ENCODE results near the gene UCKL1. TPM values are rescaled to one million over a fixed set of nuclear protein-coding genes. Genes with fewer than 3 reads are reported as not detected.
"Not testable (repeated sequence)": the region's sequence is repeated elsewhere in the genome, so short reads cannot be mapped to it uniquely, and the experiment has no call there.

The UCKL1 gene
- total RNA-seq, 2 donors from 2014 or later: 20.8 to 22.0 TPM

DNA sequence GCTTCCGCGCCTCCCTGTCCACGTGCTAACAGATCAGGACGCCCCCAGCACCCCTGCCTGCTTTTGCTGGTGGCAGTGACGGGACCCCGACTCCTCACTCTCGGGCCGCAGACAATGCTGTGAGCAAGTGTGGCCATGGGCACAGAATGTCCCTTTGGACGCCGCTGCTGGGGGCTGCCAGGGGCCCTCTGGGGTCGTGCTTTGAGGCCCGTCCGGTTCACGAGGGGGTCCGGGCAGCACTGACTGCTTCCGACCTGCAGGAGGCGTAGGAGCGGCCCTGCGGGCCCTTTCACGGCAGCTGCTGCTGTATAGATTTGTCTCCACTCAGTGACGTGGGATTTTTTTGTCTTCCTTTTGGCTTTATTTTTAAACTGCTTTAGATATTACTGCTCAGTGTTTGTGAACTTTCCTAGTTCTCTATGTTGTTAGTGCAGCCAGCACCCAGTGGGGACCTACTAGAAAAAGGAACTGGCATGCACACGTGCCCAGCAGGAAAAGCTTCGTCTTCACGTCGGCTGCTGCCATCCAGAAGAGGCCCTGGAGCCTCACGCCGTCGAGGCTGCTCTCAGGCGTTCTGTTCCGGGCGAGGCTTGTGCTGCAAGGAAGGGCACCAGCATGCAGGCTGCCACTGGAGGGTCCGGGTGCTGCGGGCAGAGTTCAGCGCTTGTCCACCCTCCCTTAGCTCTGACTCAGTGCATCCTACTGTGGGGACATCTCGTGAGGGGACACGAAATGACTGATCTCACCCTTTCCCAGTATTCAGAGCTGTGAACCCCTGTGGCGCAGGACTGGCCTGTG is 21.7 kb downstream of the UCKL1 start:
- intact Hi-C loops (cut with DNase I): no loop called here
- no peak for DNase-seq (ENCODE audit: low spot score)

DNA sequence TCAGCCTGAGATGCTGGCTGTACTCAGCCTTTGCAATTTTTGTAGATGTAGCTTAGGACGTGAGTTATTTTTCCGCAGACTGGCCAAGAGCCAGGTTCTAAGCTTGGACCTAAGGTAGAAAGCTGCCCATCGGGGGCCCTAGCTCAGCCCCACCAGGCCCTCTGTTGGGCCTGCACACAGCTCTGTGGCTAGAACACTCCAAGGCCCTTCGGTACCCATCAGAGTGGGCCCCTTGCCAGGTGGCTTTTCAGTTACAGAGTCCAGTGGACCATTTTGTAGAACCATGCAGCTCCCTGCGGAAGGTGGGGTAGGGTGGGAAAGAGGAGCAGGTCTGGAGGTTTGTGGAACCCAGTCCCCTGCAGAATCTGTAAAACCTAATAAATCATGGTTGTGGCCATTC is 22.6 kb downstream of the UCKL1 start:
- intact Hi-C loops (cut with DNase I): no loop called here

GRCh38 chr20:63932606-63933160 is 23.5 kb downstream of the UCKL1 start:
- intact Hi-C loops (cut with DNase I): no loop called here
- no peak for DNase-seq (ENCODE audit: low spot score)

More for the DNA sequence above, 22.6 kb downstream of the UCKL1 start:
- no peak for DNase-seq (ENCODE audit: low spot score)

GRCh38 chr20:63931735-63932134 is 24.5 kb downstream of the UCKL1 start:
- no peak for DNase-seq (ENCODE audit: low spot score)
- intact Hi-C loops (cut with DNase I): no loop called here

DNA sequence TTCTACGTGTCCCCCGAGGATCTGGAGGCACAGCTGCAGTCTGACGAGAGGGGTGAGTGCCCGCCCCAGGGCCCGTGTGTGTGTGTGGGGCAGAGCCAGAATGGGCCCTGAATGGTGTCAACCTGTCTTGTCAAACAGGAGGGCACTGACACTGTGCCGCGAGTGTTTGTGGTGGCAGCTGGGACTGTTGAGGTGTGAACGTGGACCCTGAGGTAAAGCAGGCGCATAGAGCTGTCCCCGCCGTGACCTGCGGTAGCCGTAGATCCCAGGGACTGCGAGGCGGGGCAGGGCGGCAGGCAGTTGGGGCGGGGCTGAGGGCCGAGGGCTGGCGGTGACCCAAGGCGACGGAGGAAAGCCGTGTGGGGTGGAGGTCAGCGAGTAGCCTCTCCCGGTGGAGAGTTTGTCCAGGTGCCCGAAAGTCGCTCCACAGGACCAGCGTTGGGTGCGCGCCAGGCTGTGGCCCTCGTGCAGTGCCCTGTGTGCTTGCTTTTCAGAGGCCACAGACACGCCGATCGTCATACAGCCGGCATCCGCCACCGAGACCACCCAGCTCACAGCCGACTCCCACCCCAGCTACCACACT is 25.2 kb downstream of the UCKL1 start:
- no peak for DNase-seq (ENCODE audit: low spot score)
- intact Hi-C loops (cut with DNase I): no loop called here

GRCh38 chr20:63929473-63929883 is 26.7 kb downstream of the UCKL1 start:
- DNase-seq (ENCODE audit: low spot score); intact Hi-C loops (cut with DNase I): not testable (repeated sequence)

DNA sequence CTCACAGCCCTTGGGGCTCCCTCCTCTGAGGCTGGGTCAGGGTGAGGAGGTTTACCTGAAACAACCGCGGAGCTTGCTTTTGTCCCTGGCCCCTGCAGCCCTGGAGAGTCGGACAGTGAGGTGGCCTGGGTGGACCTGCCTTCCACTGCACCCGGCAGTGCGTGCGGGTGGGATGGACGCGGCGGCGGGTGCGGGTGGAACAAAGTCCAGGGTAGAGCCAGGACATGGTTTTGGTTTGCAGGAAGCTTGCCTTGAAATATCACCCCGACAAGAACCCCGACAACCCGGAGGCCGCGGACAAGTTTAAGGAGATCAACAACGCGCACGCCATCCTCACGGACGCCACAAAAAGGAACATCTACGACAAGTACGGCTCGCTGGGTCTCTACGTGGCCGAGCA is 27.1 kb downstream of the UCKL1 start:
- no peak for DNase-seq (ENCODE audit: low spot score)
- intact Hi-C loops (cut with DNase I): no loop called here

DNA sequence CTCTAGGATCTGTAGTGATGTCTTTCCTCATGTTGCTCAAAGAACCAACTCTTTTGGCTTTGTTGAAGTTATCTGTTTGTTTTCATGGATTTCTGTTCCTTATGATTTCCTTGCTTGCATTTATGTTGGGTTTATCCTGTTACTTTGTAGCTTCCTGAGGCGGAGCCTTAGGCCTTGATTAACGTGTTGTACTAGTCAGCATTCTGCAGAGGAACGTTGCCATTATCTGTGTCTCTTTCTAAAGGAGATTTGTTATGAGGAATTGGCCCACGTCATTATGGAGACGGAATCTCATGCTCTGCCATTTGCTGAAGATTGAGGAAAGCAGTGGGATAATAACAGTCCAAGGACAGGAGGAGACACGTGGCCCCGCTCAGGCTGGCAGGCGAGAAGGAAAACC is 29.9 kb downstream of the UCKL1 start:
- no peak for DNase-seq (ENCODE audit: low spot score)
- intact Hi-C loops (cut with DNase I): no loop called here

GRCh38 chr20:63924241-63924640 is 32.0 kb downstream of the UCKL1 start:
- intact Hi-C loops (cut with DNase I): no loop called here

GRCh38 chr20:63923651-63924050 is 32.6 kb downstream of the UCKL1 start:
- intact Hi-C loops (cut with DNase I): no loop called here
- no peak for DNase-seq (ENCODE audit: low spot score)

More at GRCh38 chr20:63924241-63924640, 32.0 kb downstream of the UCKL1 start:
- DNase-seq (ENCODE audit: low spot score): no peak

- no peak for DNase-seq (ENCODE audit: low spot score)
- intact Hi-C loops (cut with DNase I): no loop called here
These were observed 36.0 kb downstream of the UCKL1 start for GRCh38 chr20:63920226-63920625.

GRCh38 chr20:63919130-63919529 is 37.1 kb downstream of the UCKL1 start:
- intact Hi-C loops (cut with DNase I): no loop called here
- no peak for DNase-seq (ENCODE audit: low spot score)

GRCh38 chr20:63917811-63918210 is 38.4 kb downstream of the UCKL1 start:
- intact Hi-C loops (cut with DNase I): no loop called here
- DNase-seq (ENCODE audit: low spot score): no peak

DNA sequence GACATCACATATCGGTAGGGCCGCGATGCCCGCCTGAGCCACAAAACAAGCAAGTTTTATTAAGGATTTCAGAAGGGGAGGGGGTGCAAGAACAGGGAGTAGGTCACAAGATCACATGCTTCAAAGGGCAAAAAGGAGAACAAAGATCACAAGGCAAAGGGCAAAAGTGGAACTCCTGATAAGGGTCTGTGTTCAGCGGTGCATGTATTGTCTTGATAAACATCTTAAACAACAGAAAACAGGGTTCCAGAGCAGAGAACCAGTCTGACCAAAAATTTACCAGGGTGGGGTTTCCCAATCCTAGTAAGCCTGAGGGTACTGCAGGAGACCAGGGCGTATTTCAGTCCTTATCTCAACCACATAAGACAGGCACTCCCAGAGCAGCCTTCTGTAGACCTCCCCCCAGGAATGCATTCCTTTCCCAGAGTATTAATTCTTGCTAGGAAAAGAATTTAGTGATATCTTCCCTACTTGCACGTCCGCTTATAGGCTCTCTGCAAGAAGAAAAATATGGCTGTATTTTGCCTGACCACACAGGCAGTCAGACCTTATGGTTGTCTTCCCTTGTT is 39.8 kb downstream of the UCKL1 start:
- intact Hi-C loops (cut with DNase I); DNase-seq (ENCODE audit: low spot score): not testable (repeated sequence)

- no peak for DNase-seq (ENCODE audit: low spot score)
- intact Hi-C loops (cut with DNase I): no loop called here
These were observed 40.7 kb downstream of the UCKL1 start for GRCh38 chr20:63915471-63915870.

DNA sequence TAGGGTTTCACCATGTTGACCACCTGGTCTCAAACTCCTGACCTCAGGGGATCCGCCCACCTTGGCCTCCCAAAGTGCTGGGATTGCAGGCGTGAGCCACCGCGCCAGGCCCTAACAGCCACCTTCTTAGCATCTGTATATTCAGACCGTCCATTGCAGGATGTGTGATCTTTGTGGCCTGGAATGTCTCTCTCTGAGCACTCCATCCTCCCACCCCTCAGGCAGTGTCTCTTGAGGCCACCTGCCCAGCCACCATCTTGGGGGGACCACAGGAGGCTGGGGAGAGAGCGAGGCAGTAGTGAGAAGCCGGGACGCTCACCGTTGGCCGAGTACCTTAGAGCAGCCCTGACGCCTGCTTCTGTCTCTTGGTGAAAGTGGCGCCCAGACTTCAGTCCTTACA is 42.4 kb downstream of the UCKL1 start:
- DNase-seq (ENCODE audit: low spot score): no peak
- intact Hi-C loops (cut with DNase I): no loop called here

GRCh38 chr20:63911176-63911575 is 45.0 kb downstream of the UCKL1 start:
- no peak for DNase-seq (ENCODE audit: low spot score)
- intact Hi-C loops (cut with DNase I): no loop called here

DNA sequence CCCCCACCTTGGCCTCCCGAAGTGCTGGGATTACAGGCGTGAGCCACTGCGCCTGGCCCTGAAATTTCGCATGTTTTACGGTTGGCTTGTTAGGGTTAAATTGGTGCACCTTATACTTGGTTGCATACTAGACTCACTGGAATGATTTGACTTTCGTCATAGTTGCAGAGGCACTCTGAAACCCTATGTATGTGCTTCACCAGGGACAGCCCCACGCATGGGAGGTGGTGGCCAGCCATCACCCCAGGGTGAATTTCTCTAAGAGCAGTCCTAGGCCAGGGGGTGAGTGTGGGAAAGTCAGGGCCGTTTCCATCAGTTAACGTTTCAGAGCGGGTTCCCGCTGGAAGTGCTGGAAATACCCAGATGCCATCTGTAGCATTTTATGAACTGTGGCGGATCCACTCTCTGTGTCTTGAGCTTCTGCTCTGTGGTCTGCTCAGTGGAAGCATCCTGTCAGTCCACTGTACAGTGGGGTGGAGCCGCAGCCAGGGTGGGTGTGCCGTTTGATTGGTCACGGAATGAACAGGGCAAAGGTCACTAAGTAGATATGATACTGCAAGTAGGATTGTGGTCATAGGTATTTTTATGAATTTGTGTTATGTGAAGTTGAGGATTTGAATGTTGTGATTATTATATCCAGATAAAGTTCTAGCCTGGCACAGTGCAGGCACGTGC is 48.1 kb downstream of the UCKL1 start:
- no peak for DNase-seq (ENCODE audit: low spot score)
- intact Hi-C loops (cut with DNase I): loop anchor here (5.0 to 10.0 kb wide), 2 partner anchors 64 to 67 kb away; partner anchors contain the start of gene SAMD10 (in 1 of the 2)

DNA sequence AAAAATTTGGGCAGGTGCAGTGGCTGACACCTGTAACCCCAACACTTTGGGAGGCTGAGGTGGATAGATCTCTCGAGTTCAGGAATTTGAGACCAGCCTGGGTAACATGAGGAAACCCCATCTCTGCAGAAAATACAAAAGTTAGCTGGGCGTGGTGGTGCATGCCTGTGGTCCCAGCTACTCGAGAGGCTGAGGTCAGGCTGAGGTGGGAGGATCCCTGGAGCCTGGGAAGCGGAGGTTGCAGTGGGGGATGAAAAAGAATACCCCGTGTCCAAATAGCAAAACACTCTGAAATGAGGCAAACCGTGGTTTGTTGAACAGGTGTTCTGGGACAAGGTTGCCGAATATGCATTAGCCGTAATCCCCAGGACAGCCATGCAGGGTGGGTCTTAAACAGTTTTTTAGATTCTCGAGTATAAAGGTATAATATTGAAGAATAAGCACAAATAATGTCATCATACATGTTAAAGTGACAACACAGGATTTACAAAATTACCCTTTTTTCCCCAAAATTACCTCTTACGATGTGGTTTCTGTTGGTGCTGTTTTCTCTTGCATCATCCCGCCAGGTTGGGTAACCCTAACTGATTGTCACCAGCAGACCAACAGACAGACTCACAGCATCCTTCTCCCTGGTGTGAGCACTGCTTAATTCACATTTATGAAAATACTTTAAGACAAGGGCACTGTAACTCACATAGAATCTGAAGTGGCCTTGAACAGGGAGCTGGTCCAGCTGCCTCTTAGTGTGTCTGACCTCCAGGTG is 52.2 kb downstream of the UCKL1 start:
- DNase-seq (ENCODE audit: low spot score): no peak
- intact Hi-C loops (cut with DNase I): loop anchor here in 1 of 2 donors (10.0 kb wide), 1 partner anchor 71 kb away; the partner anchor contains the start of gene SAMD10
